ENCODE data around the gene RTN4.

Gene RTN4

GRCh38 chr2:54957321-54957999, 92.8 kb downstream of the RTN4 start:
- no peak for DNase-seq (ENCODE audit: low read depth)
- TF ChIP-seq CTCF (IDR thresholded peaks at IDR 0.05; ENCODE audit: control insufficient read depth, insufficient read depth, low read depth, low read length, missing control alignments), result no peak
- H3K4me3 ChIP-seq (ENCODE audit: control insufficient read depth, low read depth, low read length), result no peak overlapping the region

GRCh38 chr2:54956111-54956627, 94.1 kb downstream of the RTN4 start:
- no peak overlapping the region for H3K4me3 ChIP-seq (ENCODE audit: control insufficient read depth, low read depth, low read length)
- no peak for DNase-seq (ENCODE audit: low read depth)
- TF ChIP-seq CTCF (IDR thresholded peaks at IDR 0.05; ENCODE audit: control insufficient read depth, insufficient read depth, low read depth, low read length, missing control alignments), result no peak

- TF ChIP-seq CTCF (IDR thresholded peaks at IDR 0.05; ENCODE audit: control insufficient read depth, insufficient read depth, low read depth, low read length, missing control alignments), result no peak
- no peak for DNase-seq (ENCODE audit: low read depth)
- H3K4me3 ChIP-seq (ENCODE audit: control insufficient read depth, low read depth, low read length), result no peak overlapping the region
These were observed 94.7 kb downstream of the RTN4 start for GRCh38 chr2:54955358-54956110.

GRCh38 chr2:54954705-54955357, 95.4 kb downstream of the RTN4 start:
- no peak for DNase-seq (ENCODE audit: low read depth)
- TF ChIP-seq CTCF (IDR thresholded peaks at IDR 0.05; ENCODE audit: control insufficient read depth, insufficient read depth, low read depth, low read length, missing control alignments), result no peak
- H3K4me3 ChIP-seq (ENCODE audit: control insufficient read depth, low read depth, low read length), result no peak overlapping the region

- no peak overlapping the region for H3K4me3 ChIP-seq (ENCODE audit: control insufficient read depth, low read depth, low read length)
- no peak for DNase-seq (ENCODE audit: low read depth)
- no peak for TF ChIP-seq CTCF (IDR thresholded peaks at IDR 0.05; ENCODE audit: control insufficient read depth, insufficient read depth, low read depth, low read length, missing control alignments)
These were observed 96.1 kb downstream of the RTN4 start for GRCh38 chr2:54954158-54954557.

- peak; percentile 29 for DNase-seq (ENCODE audit: low read depth)
- no peak overlapping the region for H3K4me3 ChIP-seq (ENCODE audit: control insufficient read depth, low read depth, low read length)
These were observed 97.2 kb downstream of the RTN4 start for GRCh38 chr2:54952978-54953456.

More at GRCh38 chr2:54952978-54953456, 97.2 kb downstream of the RTN4 start:
- no peak for TF ChIP-seq CTCF (IDR thresholded peaks at IDR 0.05; ENCODE audit: control insufficient read depth, insufficient read depth, low read depth, low read length, missing control alignments)

Measured in AG09309 (cell line).